Iris pigment epithelial cell (primary cell): ENCODE results near the gene SLC6A3.

Experiments
- DNase-seq: peaks from one replicate; pipeline ENCODE4 v3.0.0-alpha.2; 2011; ENCODE audit warnings: low read depth

Gene SLC6A3

GRCh38 chr5:1445313-1445688, at the start of gene SLC6A3:
SLC6A3 (minus strand) TSS chr5:1445440; CDS start chr5:1443197, 2,243 bp downstream.
- DNase-seq: no peak

GRCh38 chr5:1493941-1494340, 48.7 kb upstream of the SLC6A3 start:
- DNase-seq: no peak

- no peak for DNase-seq
These were observed 48.2 kb upstream of the SLC6A3 start for GRCh38 chr5:1493413-1493812.

GRCh38 chr5:1492757-1493156, 47.5 kb upstream of the SLC6A3 start:
- DNase-seq: no peak

GRCh38 chr5:1490376-1490775, 45.1 kb upstream of the SLC6A3 start:
- DNase-seq: no peak

GRCh38 chr5:1489754-1490153, 44.5 kb upstream of the SLC6A3 start:
- no peak for DNase-seq

GRCh38 chr5:1488882-1489680, 43.8 kb upstream of the SLC6A3 start:
- peak; percentile 74 for DNase-seq

- DNase-seq: no peak
These were observed 42.0 kb upstream of the SLC6A3 start for GRCh38 chr5:1487079-1487764.

- DNase-seq: no peak
These were observed 41.0 kb upstream of the SLC6A3 start for GRCh38 chr5:1486271-1486670.

- DNase-seq: no peak
These were observed 40.4 kb upstream of the SLC6A3 start for GRCh38 chr5:1485579-1486118.

- no peak for DNase-seq
These were observed 39.7 kb upstream of the SLC6A3 start for GRCh38 chr5:1484730-1485578.

- no peak for DNase-seq
These were observed 38.9 kb upstream of the SLC6A3 start for GRCh38 chr5:1483856-1484729.

- no peak for DNase-seq
These were observed 37.8 kb upstream of the SLC6A3 start for GRCh38 chr5:1483064-1483463.

GRCh38 chr5:1481959-1482331, 36.7 kb upstream of the SLC6A3 start:
- DNase-seq: no peak

- DNase-seq: no peak
These were observed 36.2 kb upstream of the SLC6A3 start for GRCh38 chr5:1481266-1481958.

- no peak for DNase-seq
These were observed 35.6 kb upstream of the SLC6A3 start for GRCh38 chr5:1480806-1481205.

GRCh38 chr5:1480217-1480616, 35.0 kb upstream of the SLC6A3 start:
- peak; percentile 43 for DNase-seq

GRCh38 chr5:1479581-1480188, 34.4 kb upstream of the SLC6A3 start:
- peak; percentile 85 for DNase-seq

- DNase-seq: no peak
These were observed 33.8 kb upstream of the SLC6A3 start for GRCh38 chr5:1479066-1479465.

GRCh38 chr5:1478271-1479035, 33.2 kb upstream of the SLC6A3 start:
- DNase-seq: no peak
